Gastrocnemius medialis (tissue), 4 donors: ENCODE results near the gene DNAJA4. TPM values are rescaled to one million over a fixed set of nuclear protein-coding genes. Genes with fewer than 3 reads are reported as not detected.
A peak's percentile ranks its signal among the peaks of the same experiment; 100 is the strongest.

ENCODE experiments used
- ATAC-seq, 2 donors: fragments of 150-250 bp; one replicate each; pipeline ENCODE4 v1.9.1; 2016
- DNase-seq, 2 donors: peaks; one replicate each; pipeline ENCODE4 v3.0.0-alpha.2; 2019
- H3K27ac ChIP-seq, 4 donors: fragments of 200-600 bp; sonication (generic); 1 replicate in 1 of 4; 2 replicates in 3 of 4; pipeline ENCODE4 v1.5.1; 2016 to 2018; ENCODE audit warnings: mild to moderate bottlenecking in 2 of 4, moderate library complexity in 1 of 4
- H3K27me3 ChIP-seq, 3 donors: fragments of 200-600 bp; sonication (generic) in 2 of 3; 1 replicate in 1 of 3; 2 replicates in 2 of 3; pipeline versions ENCODE4 v1.5.1 to v1.6.0; 2016 to 2019; ENCODE audit warnings: mild to moderate bottlenecking in 1 of 3, moderate library complexity in 1 of 3
- H3K36me3 ChIP-seq, 2 donors: fragments of 200-600 bp; sonication (generic) in 1 of 2; one replicate each; pipeline ENCODE4 v1.5.1; 2017 to 2018
- H3K4me1 ChIP-seq, 2 donors: fragments of 200-600 bp; sonication (generic) in 1 of 2; one replicate each; pipeline ENCODE4 v1.5.1; 2016 to 2017; ENCODE audit warnings: mild to moderate bottlenecking in 2 of 2
- H3K4me3 ChIP-seq, 4 donors: fragments of 200-600 bp; sonication (generic) in 3 of 4; 1 replicate in 1 of 4; 2 replicates in 3 of 4; pipeline ENCODE4 v1.5.1; 2016 to 2019; ENCODE audit warnings: mild to moderate bottlenecking in 2 of 4
- H3K9me3 ChIP-seq, 3 donors: fragments of 200-600 bp; sonication (generic) in 2 of 3; 1 replicate in 1 of 3; 2 replicates in 2 of 3; pipeline ENCODE4 v1.5.1; 2016 to 2019
- POLR2A ChIP-seq, 2 donors: fragments of 450-650 bp; IDR thresholded peaks; one replicate each; pipeline ENCODE4 v1.6.1; 2017; ENCODE audit warnings: antibody characterized with exemption in 2 of 2, mild to moderate bottlenecking in 2 of 2, moderate library complexity in 2 of 2
- in situ Hi-C, 4 donors: fragments of 200-750 bp; cut with MboI; loops; one replicate each; pipeline versions ENCODE4 v1.15.0 to v1.8.0; 2017; ENCODE audit warnings: low sequenced_read_pairs in 4 of 4
- intact Hi-C: fragments of 100-400 bp; cut with DNase I; formaldehyde crosslinking; loops from one replicate; pipeline ENCODE4 v1.15.1; 2023; ENCODE audit warnings: low total_unique reads
- total RNA-seq, 4 donors: library from RNA; depleted of rRNA; stranded (reverse); fragments of >200 nt; gene quantifications; one replicate each; pipeline versions ENCODE4 v1.1.0 to v1.2.3, GENCODE V29; 2016
- TF ChIP-seq, protein P1 (sequence below), 5 experiments: fragments of 450-650 bp in 3 of 5; fragments of 200-600 bp in 2 of 5; sonication (generic) in 2 of 5; IDR thresholded peaks in 4 of 5; conservative IDR thresholded peaks in 1 of 5; 1 replicate in 4 of 5; 2 replicates in 1 of 5; pipeline ENCODE4 v1.5.1; 2016 to 2019; ENCODE audit warnings: antibody characterized with exemption in 5 of 5, mild to moderate bottlenecking in 3 of 5, moderate library complexity in 3 of 5

Gene DNAJA4
- total RNA-seq, 4 donors from 2014 or later = 13.7 to 120 (median 37.8) TPM

DNA sequence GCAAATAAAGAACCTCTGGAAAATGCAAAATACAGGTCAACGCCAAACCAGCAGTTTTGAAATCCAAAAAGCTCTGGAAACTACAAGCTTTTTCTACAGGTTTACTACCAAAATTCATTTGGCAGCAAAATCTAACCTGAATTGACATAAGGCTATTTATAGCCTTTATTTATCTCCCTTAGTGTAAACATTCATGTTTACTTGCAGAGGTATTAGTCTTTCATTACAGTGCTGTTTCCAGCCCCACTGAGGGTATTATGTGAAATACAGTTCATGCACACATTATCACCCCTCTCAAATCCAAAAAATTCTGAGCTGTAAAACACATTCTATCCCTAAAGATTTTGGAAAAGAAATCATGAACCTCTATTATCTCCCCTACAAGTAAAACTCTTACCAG, 27.9 kb downstream of the DNAJA4 start:
- Histone ChIP-seq H3K27ac (no peak overlapping the region), H3K4me3 (no peak overlapping the region), H3K27me3 (no peaks in the 10 kb centered on the region), H3K9me3 (no peaks in the 10 kb centered on the region), H3K4me1 (peaks cover 0 to 8% of the 10 kb centered on the region in 2 donors), H3K36me3 (peaks cover 0 to 46% of the 10 kb centered on the region in 2 donors)
- no peak for ATAC-seq
- DNase-seq = no peak
- intact Hi-C loops = no loop called here
- TF ChIP-seq, protein P1, sequence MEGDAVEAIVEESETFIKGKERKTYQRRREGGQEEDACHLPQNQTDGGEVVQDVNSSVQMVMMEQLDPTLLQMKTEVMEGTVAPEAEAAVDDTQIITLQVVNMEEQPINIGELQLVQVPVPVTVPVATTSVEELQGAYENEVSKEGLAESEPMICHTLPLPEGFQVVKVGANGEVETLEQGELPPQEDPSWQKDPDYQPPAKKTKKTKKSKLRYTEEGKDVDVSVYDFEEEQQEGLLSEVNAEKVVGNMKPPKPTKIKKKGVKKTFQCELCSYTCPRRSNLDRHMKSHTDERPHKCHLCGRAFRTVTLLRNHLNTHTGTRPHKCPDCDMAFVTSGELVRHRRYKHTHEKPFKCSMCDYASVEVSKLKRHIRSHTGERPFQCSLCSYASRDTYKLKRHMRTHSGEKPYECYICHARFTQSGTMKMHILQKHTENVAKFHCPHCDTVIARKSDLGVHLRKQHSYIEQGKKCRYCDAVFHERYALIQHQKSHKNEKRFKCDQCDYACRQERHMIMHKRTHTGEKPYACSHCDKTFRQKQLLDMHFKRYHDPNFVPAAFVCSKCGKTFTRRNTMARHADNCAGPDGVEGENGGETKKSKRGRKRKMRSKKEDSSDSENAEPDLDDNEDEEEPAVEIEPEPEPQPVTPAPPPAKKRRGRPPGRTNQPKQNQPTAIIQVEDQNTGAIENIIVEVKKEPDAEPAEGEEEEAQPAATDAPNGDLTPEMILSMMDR (IDR thresholded peaks at IDR 0.05 in 4 of 5, conservative IDR thresholded peaks at IDR 0.05 in 1 of 5) = no peak
- TF ChIP-seq POLR2A (IDR thresholded peaks at IDR 0.05) = no peak
- in situ Hi-C loops = no loop called here

DNA sequence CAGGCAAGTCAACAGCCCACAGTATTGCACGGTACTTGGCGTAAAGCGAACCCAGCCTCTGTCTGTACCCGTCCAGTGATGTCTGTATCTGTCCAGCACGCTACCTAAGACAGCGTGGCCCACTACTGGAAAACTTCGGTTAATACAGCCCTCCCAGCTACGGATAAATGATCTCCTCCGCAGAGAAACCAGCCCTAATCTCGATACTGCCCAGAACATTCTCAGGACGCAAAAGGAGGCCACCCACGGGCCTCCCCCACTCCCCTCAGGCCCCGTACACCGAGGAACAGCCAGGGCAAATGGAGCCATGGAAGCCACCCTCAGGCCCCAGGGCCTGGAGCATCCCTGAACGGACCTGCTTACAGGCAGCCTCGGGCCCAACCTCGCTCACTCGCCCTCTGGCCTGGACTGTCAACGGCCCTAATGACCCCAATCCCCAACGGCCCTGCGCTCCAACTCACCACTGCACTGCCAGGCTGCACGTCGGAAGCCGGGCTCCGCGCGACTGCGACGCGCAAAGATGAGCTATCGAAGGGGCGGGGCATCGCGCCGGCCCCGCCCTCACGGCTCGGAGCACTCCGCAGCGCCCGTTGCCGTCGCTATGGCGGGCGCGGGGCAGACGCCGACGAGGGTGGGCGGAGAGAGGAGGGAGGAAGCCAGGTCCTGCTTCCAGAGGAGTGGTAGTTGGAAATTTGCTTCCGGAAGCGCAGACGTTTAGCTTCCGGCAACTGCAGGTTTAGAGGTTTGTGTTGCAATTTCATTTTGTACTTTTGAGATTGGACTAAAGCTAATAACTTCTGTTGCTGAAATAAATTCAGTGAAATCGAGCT, 35.0 kb downstream of the DNAJA4 start, which contains the start of gene SKIC8:
SKIC8 (minus strand) TSS at position 509 of the 830 bp plus-strand sequence. CDS start 3,923 bp downstream, outside the sequence.
- in situ Hi-C loops = no loop called here
- ATAC-seq (peak; percentile 92 to 95), DNase-seq (peak; percentile 80 to 91)
- Histone ChIP-seq H3K4me1 (peaks cover 16 to 19% of the 10 kb centered on the region in 2 donors), H3K27me3 (no peaks in the 10 kb centered on the region), H3K36me3 (no peaks in the 10 kb centered on the region), H3K9me3 (no peaks in the 10 kb centered on the region), H3K4me3 (peak within 1 kb of the TSS; percentile 74 to 98 (median 92)), H3K27ac (peak within 1 kb of the TSS; percentile 84 to 88 (median 85))
- intact Hi-C loops = loop anchor here (1.0 to 2.0 kb wide), 2 partner anchors 35 to 139 kb away; partner anchors contain the start of genes DNAJA4 and IREB2
- TF ChIP-seq, protein P1 (IDR thresholded peaks at IDR 0.05 in 4 of 5, conservative IDR thresholded peaks at IDR 0.05 in 1 of 5) = no peak
- TF ChIP-seq POLR2A (IDR thresholded peaks at IDR 0.05) = peak; percentile 78 to 85

DNA sequence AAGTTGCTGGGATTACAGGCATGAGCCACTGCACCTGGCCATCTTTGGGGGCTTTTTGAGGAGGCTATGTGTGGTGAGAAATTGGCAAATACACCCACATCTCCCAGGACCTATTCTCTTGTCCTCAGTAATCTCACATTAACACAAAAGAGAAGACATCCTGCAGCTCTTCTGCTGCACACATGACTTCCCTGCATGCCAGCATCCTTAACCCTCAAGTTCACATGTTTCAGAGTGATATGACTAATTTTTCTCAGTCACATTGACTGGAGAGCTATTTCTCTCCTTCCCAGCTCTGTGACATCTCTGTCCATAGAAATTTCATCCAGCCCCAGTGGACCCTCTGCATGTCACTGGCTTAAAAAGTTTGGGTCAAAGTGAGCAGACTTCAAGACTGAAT, 37.0 kb downstream of the DNAJA4 start:
- H3K36me3 ChIP-seq = no peaks in the 10 kb centered on the region
- no peaks in the 10 kb centered on the region for H3K27me3 ChIP-seq
- H3K27ac ChIP-seq = no peak overlapping the region
- DNase-seq (no peak), ATAC-seq (no peak)
- TF ChIP-seq POLR2A (IDR thresholded peaks at IDR 0.05) = no peak
- TF ChIP-seq, protein P1 (IDR thresholded peaks at IDR 0.05 in 4 of 5, conservative IDR thresholded peaks at IDR 0.05 in 1 of 5) = no peak
- H3K9me3 ChIP-seq = no peaks in the 10 kb centered on the region
- intact Hi-C loops = no loop called here
- H3K4me3 ChIP-seq = no peak overlapping the region
- H3K4me1 ChIP-seq = peaks cover 16 to 19% of the 10 kb centered on the region in 2 donors
- in situ Hi-C loops = loop anchor here in 2 of 4 donors (10.0 kb wide), 2 partner anchors 123 to 133 kb away; partner anchors contain the start of gene IREB2 (in 1 of the 2)

DNA sequence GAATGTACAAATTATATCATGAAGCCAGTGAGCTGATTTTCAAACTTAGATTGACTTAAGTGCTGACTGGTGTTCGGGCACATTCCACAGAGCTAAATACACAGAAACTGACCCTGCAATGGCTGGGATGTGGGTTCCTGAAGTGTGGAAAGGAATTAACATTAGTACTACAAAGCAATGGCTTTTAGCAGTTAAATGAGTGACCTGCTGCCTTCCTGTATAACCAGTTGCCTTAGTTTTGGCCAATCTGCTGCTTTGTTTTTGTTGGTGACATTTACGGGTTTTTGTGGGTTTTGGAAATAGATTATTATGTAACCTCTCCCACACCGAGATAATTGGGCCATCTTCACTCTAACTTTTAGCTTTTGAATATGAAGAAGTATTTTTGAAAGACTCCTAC, 37.5 kb downstream of the DNAJA4 start:
- TF ChIP-seq, protein P1 (IDR thresholded peaks at IDR 0.05 in 4 of 5, conservative IDR thresholded peaks at IDR 0.05 in 1 of 5) = no peak
- TF ChIP-seq POLR2A (IDR thresholded peaks at IDR 0.05) = no peak
- intact Hi-C loops = no loop called here
- no peak overlapping the region for H3K4me3 ChIP-seq
- H3K27me3 ChIP-seq = no peaks in the 10 kb centered on the region
- no peaks in the 10 kb centered on the region for H3K36me3 ChIP-seq
- ATAC-seq = no peak
- peaks cover 16 to 19% of the 10 kb centered on the region in 2 donors for H3K4me1 ChIP-seq
- H3K27ac ChIP-seq = no peak overlapping the region
- no peak for DNase-seq
- H3K9me3 ChIP-seq = no peaks in the 10 kb centered on the region
- in situ Hi-C loops = loop anchor here in 2 of 4 donors (10.0 kb wide), 2 partner anchors 123 to 133 kb away; partner anchors contain the start of gene IREB2 (in 1 of the 2)
